Retina (tissue), 1 donor: ENCODE measurements around the gene SOCS7.

ENCODE experiments used
- DNase-seq: peaks from one replicate; pipeline ENCODE4 v3.0.0-alpha.2; 2016

SOCS7 gene

DNA sequence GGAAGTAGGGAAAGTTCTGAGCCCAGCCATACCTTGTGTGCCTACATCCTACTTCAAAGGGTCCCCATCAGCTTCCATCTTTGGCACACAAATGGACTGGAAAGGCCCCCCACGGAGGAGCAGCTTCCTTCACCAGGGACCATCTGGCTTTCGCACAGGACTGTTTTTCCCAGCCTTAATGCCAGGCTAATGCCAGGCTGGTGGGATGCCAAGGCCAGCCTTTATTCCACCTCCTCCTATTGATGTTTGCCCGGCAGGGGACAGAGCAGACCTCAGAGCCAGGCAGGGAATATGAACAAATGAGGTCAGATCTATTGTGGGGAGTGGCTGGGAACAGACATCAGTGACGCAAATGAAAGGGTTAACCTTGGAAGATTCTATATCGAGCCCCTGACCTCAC is 13.6 kb upstream of the SOCS7 start:
- no peak for DNase-seq

GRCh38 chr17:38338535-38338934 is 13.1 kb upstream of the SOCS7 start:
- no peak for DNase-seq

- DNase-seq, result no peak
Measured at GRCh38 chr17:38339891-38340290, 11.8 kb upstream of the SOCS7 start.

DNA sequence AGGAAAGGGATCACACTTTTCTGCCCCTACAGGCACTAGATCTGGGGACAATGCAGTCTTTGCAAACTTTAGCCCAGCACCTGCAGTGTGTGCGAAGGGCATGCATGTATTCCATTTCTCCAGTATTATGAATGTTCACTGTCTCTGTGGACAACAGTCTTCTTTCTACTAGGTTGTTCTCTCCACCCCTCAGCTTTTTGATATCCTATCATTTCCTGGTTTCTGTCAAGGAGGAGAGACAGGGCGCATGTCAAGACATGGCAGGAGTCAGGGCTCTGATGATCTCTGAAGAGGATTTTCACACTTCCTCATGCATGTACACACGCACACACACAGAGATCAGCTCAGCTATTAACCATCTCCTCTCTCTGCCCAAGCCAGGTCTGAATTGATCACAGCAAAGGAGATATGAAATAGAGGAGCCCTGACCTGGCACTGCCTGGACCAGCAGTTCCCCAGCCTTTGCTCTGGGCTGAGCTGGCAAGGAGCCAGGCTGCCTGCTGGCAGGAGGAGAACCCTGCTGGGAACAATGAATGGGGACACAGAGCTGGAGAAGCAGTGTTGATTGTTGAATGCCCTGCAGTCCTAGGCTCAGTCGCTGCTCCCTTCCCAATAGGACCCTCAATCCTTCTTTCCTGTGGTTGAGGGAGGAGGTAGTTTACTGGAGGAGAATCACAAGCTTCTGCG is 10.5 kb upstream of the SOCS7 start:
- peak; percentile 79 for DNase-seq

DNA sequence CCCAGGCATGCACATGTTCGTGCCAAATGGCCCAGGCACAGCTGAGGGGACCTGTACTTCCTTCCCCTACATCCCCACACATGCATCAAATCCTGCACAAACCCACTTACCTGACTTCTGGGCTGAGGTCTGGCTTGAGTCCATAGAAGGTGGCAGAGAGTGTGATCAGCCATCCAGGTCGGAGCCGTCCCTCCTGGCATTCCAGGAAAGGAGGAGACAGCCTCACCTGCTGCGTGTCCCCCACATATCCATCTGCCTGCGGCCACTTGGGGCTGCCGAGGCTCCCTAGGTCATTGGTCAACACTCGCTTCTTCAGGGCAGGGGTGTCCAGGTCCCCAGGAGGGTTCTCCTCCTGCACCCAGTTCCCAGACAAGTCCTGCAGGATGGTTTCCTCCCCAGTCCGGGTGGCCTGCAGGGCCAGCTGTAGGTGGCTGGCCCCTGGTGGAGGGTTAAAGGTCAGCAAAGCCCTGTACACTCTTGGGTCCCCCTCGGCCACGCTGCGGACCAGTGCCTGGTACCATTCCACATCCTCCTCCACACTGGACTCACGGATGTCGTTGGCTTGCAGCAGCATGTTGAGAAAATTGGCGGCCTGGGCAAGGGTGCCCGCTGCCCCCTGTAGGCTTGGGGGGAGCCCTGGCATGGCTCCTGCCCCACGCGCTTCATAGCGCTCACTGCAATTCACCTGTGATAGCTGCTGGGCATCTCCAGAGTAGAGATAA is 8.6 kb upstream of the SOCS7 start:
- no peak for DNase-seq

DNA sequence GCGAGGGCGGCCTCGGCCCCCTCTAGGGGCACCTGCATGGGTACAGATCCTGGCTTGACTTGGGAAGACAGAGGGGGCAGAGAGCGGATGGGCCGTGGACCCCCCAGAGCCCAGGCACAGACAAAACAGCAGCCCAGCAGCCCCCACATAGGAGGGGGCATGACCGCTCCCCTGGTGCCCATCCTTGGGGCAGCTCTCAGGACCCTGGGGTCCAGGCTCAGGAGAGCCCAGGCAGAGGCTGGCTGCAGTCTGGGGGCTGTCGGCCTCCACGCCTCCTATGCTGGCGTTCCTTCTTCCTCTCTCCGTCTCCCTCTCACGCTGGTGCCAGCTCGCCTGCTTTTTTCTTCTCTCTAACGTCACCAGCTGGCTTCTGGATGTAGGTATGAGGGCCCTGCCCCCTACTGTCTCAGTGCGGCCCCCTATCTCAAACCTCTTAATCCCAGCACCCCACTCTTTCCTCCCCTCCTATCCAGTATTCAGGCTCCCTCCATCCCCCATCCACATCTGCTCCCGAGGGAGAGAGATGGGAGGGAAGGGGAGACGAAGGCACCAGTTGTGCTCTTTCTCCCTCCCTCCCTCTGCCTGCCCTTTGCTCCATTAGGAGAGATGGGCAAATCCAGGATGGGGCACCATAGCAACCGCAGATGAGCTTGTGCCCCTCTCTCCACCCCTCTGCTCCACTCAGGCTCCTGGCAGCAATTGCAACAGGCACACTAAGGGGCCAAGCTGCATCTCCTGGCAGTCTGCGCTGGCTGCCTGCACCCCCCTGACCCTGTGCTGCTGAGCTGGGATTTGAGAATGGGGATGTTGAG is 7.8 kb upstream of the SOCS7 start, which contains the start of gene GPR179:
Gene GPR179 (minus strand): TSS at position 349 of the 812 bp plus-strand sequence. CDS start 167 bp downstream, at position 182.
- DNase-seq, result no peak

- no peak for DNase-seq
Measured at GRCh38 chr17:38344420-38344745, 7.3 kb upstream of the SOCS7 start.

- DNase-seq, result no peak
Measured at GRCh38 chr17:38345743-38346142, 5.9 kb upstream of the SOCS7 start.

- DNase-seq, result peak; percentile 80
Measured at GRCh38 chr17:38349097-38349730, 2.4 kb upstream of the SOCS7 start.

GRCh38 chr17:38350035-38350434 is 1.6 kb upstream of the SOCS7 start:
- DNase-seq, result no peak

DNA sequence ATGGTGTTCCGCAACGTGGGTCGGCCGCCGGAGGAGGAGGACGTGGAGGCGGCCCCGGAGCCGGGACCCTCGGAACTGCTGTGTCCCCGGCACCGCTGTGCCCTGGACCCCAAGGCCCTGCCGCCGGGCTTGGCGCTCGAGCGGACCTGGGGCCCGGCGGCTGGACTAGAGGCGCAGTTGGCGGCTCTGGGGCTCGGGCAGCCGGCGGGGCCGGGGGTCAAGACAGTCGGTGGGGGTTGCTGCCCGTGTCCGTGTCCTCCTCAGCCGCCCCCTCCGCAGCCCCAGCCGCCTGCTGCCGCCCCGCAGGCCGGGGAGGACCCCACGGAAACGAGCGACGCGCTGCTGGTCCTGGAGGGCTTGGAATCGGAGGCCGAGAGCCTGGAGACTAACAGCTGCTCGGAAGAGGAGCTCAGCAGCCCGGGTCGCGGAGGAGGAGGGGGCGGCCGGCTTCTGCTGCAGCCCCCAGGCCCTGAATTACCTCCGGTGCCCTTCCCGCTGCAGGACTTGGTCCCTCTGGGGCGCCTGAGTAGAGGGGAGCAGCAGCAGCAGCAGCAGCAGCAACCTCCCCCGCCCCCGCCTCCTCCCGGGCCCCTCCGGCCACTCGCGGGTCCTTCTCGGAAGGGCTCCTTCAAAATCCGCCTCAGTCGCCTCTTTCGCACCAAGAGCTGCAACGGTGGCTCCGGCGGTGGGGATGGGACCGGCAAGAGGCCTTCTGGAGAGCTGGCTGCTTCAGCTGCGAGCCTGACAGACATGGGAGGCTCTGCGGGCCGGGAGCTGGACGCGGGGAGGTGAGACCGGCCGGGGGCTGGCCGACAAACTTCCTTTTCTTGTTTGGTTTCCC is 821 bp downstream of the SOCS7 start:
- peak; percentile 73 for DNase-seq

DNA sequence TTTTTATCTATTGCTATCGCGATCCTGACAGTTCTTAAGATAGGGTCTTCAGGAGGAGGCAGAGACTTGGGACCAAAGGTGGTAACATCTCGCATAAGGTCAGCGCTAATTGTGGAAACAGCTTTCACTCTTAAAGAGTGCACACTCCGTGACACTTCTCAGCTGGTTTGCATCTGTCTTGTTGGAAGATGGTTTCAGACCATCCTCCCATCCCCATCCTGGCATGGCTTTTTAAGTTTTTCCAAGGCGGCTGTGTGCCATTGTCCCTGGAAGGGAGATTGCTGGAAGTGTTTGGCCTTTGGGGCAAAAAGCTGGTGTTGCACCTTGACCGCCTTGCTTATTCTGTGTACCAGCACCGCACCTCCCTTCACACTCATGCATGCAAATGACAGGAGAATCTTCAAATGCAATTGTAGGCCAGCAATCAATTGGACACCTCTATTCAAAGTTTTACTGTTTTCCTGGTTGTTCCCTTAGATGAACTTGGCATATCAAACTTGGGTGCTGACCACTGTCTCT is 1.5 kb downstream of the SOCS7 start:
- no peak for DNase-seq

DNA sequence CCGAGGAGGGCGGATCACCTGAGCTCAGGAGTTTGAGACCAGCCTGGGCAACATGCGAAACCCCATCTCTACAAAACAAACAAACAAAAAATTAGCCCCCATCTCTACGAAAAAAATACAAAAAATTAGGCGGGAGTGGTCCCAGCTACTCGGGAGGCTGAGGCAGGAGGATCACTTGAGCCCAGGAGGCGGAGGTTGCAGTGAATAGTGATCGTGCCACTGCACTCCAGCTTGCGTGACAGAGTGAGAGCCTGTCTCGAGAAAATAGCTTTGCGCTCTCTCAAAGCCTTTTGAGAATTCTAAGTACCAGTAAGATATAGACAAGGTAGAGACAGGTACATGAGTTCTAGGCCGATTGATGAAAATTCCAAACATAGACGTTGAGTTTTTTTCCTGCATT is 2.0 kb downstream of the SOCS7 start:
- no peak for DNase-seq

- no peak for DNase-seq
Measured at GRCh38 chr17:38354466-38354865, 2.8 kb downstream of the SOCS7 start.

GRCh38 chr17:38355251-38355650 is 3.6 kb downstream of the SOCS7 start:
- DNase-seq, result no peak

- no peak for DNase-seq
Measured at GRCh38 chr17:38357486-38358123, 6.0 kb downstream of the SOCS7 start.

- no peak for DNase-seq
Measured at GRCh38 chr17:38358586-38359513, 7.2 kb downstream of the SOCS7 start.

GRCh38 chr17:38361694-38362465 is 10.2 kb downstream of the SOCS7 start:
- DNase-seq, result no peak

GRCh38 chr17:38363016-38363415 is 11.4 kb downstream of the SOCS7 start:
- no peak for DNase-seq

- DNase-seq, result no peak
Measured at GRCh38 chr17:38364741-38365140, 13.1 kb downstream of the SOCS7 start.
